Endometrial microvascular endothelial cells (primary cell): ENCODE data around the gene STK10. TPM values are rescaled to one million over a fixed set of nuclear protein-coding genes. Genes with fewer than 3 reads are reported as not detected.

Experiments
- in situ Hi-C: cut with HindIII; loops from 2 replicates; pipeline ENCODE4 v1.10.0; 2017; ENCODE audit warnings: low sequenced_read_pairs, low pct_unique_long_range_greater_than_20kb; ENCODE audit errors: inconsistent ontology term
- total RNA-seq: library from RNA; depleted of rRNA; stranded (reverse); fragments of >200 nt; gene quantifications from one replicate; pipeline ENCODE4 v1.2.3, GENCODE V29; 2015; ENCODE audit errors: inconsistent ontology term

STK10 gene
- total RNA-seq, 1 donor from 2014 or later: 26.4 TPM

DNA sequence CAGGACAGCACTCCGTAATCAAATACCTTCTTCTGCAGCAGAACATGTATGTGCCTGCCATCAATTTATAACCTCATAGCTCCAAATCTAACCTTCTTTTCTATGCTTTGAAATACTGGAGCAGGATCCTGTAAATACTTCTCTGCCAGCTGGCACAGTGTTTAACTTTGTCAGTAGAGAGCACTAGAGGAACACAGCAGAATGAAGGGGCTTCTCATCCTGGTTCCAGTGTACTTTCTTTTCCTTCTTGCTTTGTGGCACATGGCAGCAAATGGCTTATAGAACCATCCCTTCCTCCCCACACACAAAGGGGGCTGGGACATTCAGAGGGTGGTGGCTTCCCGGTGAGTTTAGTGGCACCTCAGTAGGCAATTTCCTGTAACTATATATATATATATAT is 177.7 kb downstream of the STK10 start:
- in situ Hi-C loops: no loop called here

DNA sequence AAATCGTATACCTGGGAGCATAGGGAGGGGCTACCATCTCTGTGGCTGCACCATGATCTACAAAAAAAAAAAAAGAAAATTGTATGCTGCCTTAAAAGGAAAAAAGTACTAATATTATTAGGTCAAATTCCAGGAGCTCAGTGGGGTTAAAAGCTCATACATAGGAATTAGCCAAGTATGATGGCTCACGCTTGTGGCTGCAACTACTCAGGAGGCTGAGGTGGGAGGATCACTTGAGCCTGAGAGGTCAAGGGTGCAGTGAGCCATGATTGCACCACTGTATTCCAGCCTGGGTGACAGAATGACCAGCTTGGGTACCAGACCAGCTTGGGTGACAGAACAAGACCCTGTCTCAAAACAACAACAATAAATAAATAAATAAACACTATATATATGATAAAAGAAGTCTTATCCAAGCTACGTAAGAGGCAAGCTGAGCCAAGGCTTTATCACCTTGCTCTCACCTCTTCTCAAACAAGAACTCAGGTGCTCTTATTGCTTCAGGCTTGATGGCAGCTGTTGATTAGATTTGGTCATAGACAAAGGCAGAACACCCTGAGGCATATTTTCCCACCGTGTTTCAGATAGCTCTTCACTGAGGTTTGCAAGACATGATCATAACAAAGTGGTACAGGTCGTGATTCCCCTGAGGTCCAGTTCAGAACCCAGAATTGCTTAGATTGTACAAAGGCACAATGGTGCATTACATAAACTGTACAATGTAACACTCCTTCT is 178.3 kb downstream of the STK10 start:
- in situ Hi-C loops: no loop called here

DNA sequence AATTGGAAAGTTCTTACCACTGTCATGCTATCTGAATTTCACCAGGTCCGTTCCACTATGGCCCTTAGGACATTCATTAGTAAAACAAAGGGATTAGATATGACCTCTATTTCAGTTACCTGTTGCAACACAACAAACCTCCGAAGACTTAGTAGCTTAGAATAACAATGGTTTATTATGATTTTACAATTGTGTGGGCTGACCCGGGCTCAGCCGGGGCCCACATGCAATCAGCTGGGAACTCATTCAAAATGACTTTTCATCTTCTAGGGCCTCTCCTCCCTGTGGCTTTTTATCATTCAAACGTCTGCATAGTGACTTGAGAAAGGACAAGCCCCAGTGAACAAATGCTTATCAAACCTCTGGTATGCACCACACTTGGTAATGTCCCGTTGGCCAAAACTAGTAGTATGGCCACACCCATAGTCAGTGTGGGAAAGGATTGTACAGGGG is 179.3 kb downstream of the STK10 start:
- in situ Hi-C loops: no loop called here

DNA sequence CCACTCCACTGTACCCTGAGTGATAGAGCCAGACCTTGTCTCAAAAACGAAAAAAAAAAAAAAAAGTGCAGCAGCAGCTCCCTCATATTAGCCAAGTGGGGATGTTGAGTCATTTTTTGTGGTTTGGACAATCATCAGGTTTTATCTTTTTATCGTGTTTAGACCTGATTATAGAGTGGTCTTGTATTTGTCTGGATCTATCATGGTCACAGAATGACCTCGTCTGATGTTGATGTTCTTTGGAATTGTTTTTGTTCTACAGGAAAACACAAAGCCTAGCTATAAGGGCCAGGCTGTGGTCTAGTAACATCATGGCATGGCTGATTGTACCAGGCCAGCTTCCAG is 179.9 kb downstream of the STK10 start:
- in situ Hi-C loops: no loop called here

DNA sequence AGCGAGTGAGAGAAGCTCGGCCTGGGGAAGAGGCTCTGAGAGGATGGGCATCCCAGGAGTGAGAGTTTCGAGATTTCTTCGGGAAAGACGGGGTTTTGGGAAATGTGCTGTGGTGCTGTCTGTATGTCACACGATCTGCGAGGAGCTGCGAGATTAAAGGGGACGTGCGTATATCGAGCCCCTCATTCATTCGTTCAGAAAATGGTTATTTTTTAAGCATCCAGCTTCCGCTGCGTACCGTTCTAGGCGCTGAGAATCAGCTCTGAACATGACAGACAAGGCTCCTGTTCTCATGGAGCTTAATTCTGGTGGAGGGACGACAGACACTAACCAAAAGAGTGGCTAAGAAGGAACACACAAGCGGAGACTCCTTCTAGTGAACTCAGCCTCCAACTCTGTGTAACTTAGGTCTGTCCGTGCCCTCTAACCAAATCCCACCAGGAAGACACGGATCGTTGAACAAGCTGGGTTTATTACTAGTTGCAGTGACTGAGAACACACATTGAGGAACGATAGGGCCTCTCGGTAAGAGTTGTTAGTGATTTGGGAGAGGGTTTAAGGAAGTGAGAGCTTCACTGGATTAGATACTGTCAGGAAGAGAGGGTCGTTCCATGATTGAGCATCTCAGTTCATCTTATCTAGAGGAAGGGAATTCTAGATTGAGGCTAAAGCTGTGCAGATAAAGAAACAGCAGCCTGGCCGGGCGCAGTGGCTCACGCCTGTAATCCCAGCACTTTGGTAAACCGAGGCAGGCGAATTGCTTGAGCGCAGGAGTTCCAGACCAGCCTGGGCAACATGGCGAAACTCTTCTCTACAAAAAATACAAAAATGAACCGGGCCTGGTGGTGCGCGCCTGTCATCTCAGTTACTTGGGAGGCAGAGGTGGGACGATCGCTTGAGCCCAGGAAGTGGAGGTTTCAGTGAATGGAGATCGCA is 180.6 kb downstream of the STK10 start:
- in situ Hi-C loops: no loop called here

DNA sequence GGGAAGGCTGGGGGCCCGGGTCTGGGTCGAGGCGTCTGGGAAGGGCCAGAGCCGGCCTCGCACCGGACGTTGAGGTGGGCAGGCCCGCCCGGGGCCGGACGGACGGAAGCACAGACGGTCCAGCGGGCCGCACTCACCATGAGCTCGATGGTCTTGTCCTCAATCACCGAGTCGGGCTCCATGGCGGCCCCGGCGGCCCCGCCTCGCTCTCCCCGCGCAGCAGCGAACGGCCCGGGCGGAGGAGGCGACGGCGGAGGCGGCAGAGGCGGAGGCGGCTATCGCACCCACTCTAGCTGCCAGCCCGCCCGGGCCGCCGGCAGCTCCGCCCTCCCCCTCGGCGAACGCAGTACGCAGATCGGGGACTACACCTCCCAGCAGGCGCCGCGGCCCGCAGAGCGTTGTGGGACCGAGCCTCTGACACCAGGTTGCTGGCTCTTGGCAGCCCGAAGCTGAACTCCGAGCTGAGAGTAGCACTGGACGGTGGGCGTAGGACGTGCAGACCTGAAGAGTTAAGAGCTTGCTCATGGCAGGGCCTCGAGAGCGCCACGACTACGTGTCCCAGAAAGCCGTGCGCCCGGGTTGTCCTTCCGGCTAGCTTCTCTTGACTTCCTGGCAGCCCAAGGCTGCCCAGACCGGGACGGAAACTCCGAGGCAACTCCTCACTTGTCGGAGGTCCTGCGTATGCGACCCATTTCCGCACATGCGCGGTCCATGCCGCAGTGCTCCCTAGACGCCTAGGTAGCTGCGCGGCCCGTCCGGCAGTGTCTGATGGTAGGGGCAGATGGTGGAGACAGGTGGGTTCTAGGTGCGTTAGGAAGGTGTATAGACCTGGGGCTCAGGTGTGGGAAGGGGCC is 181.5 kb downstream of the STK10 start, which contains the start of gene FBXW11:
Gene FBXW11 (minus strand): TSS at position 318 of the 854 bp plus-strand sequence. CDS start 136 bp downstream, at position 182.
- in situ Hi-C loops: no loop called here

DNA sequence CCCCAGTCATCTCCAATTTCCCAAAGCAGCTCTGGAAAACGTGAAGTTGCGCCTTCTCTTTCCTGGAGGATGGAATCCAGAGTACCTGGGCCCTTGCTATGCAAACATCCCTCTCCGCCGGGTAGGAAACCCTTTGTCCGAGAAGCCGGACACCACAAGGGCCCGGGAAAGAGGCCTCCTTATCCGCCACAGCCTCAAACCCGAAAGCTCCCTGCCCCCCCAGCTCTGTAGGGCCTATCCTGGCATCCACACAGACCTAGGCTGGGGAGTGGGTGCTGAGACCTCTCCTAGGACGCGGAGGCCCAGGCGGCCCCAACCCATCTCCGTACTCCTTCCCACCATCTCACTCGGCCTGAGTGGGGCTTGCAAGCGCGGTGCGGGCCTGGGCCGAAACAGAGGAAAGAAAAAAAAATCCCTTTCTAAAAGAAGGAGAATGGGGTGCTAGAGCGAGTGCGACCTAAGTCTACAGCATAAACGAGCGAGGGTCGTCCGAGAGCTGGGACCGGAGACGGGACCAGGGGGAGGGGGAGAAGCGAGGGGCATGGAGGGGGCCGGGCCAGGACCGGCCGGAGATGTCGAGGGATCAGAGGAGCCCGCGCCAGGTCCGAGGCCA is 182.2 kb downstream of the STK10 start:
- in situ Hi-C loops: no loop called here

DNA sequence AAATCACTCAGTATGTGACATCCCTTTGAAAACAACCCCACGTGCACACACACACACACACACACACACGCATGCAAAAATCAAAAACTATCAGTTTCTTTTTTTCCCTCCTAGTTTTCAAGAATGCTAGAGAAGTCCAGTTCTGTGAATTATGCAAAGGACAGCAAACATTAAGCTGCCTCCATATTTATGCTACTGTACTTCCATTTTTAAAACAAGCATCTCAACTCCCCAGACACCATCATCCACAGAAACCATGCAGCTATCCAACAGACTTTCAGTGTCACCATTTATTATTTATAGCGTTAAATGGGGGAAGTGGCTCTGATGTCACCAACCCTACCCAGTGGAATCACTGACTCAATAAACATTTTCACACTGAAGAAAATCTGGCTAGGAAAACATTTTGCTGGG is 183.2 kb downstream of the STK10 start:
- in situ Hi-C loops: no loop called here

DNA sequence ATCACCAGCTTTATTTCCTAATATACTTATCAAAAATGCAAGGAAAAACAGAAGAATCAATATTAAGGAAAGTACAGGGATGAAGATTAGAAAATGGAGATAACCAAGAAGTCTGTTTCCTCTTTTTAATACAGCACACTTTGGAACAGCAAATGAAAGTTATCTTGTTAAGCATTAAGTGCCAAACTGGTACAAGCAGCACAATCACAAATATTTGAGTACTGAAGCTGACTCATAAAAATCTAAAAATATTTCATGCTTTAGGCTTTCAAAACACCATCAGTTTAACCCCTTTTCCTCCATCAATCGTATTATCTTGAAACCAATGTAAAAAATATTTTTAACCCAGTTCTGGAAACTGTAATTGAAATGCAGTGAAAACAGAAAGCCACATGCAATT is 184.3 kb downstream of the STK10 start:
- in situ Hi-C loops: no loop called here

DNA sequence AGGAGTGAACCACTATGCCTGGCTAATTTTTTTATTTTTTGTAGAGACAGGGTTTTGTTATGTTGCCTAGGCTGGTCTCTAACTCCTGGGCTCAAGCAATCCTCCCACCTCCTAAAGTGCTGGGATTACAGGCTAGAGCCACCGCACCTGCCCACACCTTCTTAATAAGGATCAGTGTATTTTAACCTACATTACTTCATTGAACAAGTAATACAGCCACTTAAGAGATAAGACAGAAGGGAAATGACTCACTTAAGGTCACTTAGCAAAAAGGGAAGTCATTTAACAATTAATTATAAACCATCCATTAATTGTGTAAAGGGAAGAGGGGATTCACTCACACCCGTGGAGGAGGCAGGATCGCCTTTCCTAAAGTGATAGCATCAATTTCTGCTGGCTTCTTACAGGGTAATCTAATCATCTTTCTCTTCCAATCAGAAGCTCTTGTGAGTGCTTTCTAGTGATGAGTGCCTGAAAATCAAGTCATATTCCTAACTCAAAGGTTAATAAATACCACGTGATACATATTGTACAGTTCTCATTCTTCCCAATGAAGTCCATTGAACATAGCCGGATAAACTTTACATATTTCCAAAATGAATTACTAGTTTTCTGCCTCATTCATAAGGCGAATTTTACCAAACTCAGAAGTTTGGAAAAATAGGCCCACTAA is 185.0 kb downstream of the STK10 start:
- in situ Hi-C loops: no loop called here

DNA sequence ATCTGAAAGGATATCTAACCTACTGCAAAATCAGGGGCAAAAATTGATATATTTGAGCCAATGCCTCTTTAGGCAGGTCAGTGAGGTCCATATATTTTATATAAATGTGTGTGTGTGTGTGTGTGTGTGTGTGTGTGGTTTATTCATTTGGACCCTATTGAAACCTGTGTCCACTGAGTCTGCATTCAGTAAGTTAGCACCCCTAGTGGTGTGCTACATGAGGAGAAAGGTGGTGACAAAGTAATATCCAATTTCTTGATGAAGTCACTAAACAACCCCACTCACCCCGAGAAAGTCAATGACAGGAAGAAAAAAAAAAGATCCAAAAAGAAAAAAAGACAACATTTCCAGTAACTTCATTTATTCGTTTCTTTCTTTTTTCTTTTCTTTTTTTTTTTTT is 185.7 kb downstream of the STK10 start:
- in situ Hi-C loops: no loop called here

DNA sequence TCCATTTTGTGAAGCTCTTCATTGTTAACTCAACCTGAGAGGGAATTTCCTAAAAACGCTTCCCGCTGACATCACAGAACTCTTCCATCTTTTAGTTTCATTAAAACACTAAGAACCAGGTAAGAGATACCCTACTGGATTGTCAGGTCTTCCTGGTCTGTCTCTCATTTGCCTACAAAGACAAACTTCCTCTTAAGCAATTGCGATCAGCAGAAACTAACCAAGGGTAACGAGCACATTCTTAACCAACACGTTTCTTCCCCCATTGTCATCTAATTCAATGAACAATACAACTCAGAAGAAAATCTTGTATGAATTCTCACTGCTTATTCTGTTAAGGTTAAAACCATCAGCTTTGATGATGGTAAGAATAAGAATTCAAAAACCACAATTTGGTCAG is 188.1 kb downstream of the STK10 start:
- in situ Hi-C loops: no loop called here

DNA sequence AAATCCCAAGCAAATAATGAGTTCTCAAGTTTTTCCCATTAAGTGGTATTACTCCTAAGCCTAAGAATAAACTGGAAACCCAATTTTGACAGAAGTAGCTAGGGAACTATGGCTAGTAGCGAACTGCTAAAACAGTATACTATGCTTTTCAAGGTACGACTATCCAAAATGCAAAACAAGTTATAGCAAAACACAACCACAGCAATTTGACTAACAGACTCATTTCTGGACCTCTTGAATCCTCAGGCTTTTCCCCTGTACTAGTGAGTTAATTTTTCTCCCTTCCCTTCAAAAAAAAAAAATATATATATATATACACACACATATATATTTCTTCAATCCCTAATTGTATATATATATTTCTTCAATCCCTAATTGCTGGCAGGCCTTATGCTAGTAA is 188.9 kb downstream of the STK10 start:
- in situ Hi-C loops: no loop called here

DNA sequence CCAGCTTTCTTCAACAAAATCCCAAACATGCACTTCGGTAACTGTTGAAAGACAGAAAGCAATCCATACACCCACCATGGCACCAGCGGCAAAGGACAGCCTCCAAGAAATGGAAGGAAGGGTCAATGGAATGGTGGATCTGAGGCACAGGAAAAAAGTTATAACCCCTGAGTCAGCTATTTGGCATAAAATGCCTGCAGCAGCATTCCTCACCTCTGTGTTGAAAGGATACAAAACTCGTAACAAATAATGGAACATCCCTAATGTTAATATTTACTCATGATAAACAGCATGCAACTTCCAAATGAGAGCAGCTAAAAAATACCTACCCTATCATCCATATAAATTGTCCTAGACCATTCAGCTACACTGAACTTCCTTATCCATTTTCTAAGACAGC is 191.0 kb downstream of the STK10 start:
- in situ Hi-C loops: no loop called here

DNA sequence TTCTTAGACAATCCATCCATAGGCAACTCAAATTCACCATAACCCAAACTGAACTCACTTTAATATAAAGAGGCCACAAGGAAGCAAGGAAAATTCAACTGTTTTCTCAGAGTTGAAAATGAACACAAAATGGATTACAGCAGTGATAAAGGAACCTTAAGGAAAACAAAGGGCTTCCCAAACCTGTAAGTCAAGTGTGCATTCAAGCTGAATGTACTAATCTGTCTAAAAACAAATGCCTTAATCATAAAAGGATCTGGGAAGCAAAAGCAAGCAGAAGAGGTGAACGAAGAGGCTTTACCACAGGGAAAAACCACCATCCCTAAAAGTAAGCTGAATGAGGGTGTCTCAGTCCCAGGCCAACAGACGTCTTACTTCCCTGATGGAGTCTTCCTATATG is 195.2 kb downstream of the STK10 start:
- in situ Hi-C loops: no loop called here

DNA sequence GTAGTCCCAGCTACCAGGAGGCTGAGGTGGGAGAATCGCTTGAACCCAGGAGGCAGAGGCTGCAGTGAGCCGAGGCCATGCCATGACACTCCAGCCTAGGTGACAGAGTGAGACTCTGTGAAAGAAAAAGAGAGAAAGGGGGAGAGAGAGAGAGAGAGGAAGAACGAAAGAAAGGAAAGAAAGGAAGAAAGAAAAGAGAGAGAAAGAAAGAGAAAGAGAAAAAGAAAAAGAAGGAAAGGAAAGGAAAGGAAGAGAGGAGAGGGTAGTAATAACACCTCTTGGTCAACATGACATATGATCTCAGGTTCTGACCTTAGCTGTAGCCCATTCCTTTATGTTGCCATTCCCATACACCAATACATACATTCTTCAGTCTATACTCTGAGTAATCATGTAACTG is 195.7 kb downstream of the STK10 start:
- in situ Hi-C loops: no loop called here
